Panc1 (cell line): ENCODE results near the gene COA8. TPM values are rescaled to one million over a fixed set of nuclear protein-coding genes. Genes with fewer than 3 reads are reported as not detected.

Experiments
- ATAC-seq: fragments of 200-7000 bp; cut with Tn5 transposase; 2 replicates; pipeline ENCODE4 v1.9.1; 2020; ENCODE audit warnings: mild to moderate bottlenecking, moderate library complexity
- BruUV-seq: library from RNA; stranded (reverse); fragments of 400-500 nt; replicated peaks from 2 replicates; lab custom pipeline; 2021; lab: Mats Ljungman, UMichigan
- CTCF ChIA-PET: fragments of 300-600 bp; sonication (Branson Sonifier 250); formaldehyde crosslinking; loops from one replicate; lab custom pipeline; 2022; ENCODE audit warnings: antibody characterized with exemption; lab: Charles Lee
- POLR2A ChIA-PET: fragments of 300-600 bp; sonication (Branson Sonifier 250); formaldehyde crosslinking; loops from one replicate; lab custom pipeline; 2022; ENCODE audit warnings: antibody characterized with exemption; lab: Charles Lee
- DNase-seq: peaks from one replicate; pipeline ENCODE4 v3.0.0-alpha.2; 2010; ENCODE audit warnings: low read depth, low spot score
- H3K27ac ChIP-seq: 2 replicates; pipeline ENCODE4 v1.5.1; 2011; ENCODE audit warnings: mild to moderate bottlenecking, low read length, inconsistent platforms
- H3K27me3 ChIP-seq: fragments of 200-500 bp; sonication (Bioruptor generic); 2 replicates; pipeline ENCODE4 v1.6.0; 2014; ENCODE audit warnings: low read length, inconsistent platforms; ENCODE audit not compliant: control insufficient read depth, insufficient read depth
- H3K36me3 ChIP-seq: fragments of 200-500 bp; sonication (Bioruptor generic); 2 replicates; pipeline ENCODE4 v1.5.1; 2014; ENCODE audit warnings: inconsistent platforms, mild to moderate bottlenecking, low read length, moderate library complexity; ENCODE audit not compliant: control insufficient read depth, insufficient read depth
- H3K4me1 ChIP-seq: 2 replicates; pipeline ENCODE4 v1.5.1; 2011; ENCODE audit warnings: inconsistent platforms, mild to moderate bottlenecking, low read length, moderate library complexity; ENCODE audit not compliant: control insufficient read depth, insufficient read depth
- H3K4me3 ChIP-seq, 2 experiments: 2 replicates each; pipeline ENCODE4 v1.5.1; 2011 to 2012; ENCODE audit warnings: low read depth in 2 of 2, low read length in 2 of 2, mild to moderate bottlenecking in 2 of 2, inconsistent platforms in 1 of 2, moderate library complexity in 1 of 2
- H3K9me3 ChIP-seq: fragments of 200-500 bp; sonication (Bioruptor generic); 2 replicates; pipeline ENCODE4 v1.5.1; 2014; ENCODE audit warnings: low read depth, mild to moderate bottlenecking, inconsistent platforms, low read length, moderate library complexity; ENCODE audit not compliant: control insufficient read depth, insufficient read depth
- CTCF ChIP-seq: fragments of 450-650 bp; IDR thresholded peaks from 2 replicates; pipeline ENCODE4 v1.5.1; 2017; ENCODE audit warnings: mild to moderate bottlenecking
- POLR2AphosphoS5 ChIP-seq: IDR thresholded peaks from 2 replicates; pipeline ENCODE4 v1.6.1; 2012; ENCODE audit warnings: mild to moderate bottlenecking, low read depth, low read length, moderate library complexity
- REST ChIP-seq, 2 experiments: IDR thresholded peaks; 2 replicates each; pipeline ENCODE4 v1.6.1; 2011 to 2012; ENCODE audit warnings: low read depth in 2 of 2, control low read depth in 1 of 2, low read length in 1 of 2, mild to moderate bottlenecking in 1 of 2, moderate library complexity in 1 of 2; ENCODE audit not compliant: insufficient read depth in 1 of 2
- SIN3A ChIP-seq: IDR thresholded peaks from 2 replicates; pipeline ENCODE4 v1.6.1; 2012; ENCODE audit warnings: low read depth, mild to moderate bottlenecking, low read length, moderate library complexity, borderline replicate concordance; ENCODE audit not compliant: insufficient read depth
- TCF7L2 ChIP-seq: IDR thresholded peaks from 2 replicates; pipeline ENCODE4 v1.6.1; 2011; ENCODE audit warnings: mild to moderate bottlenecking, low read depth, low read length, inconsistent platforms
- in situ Hi-C: cut with HindIII; loops from 2 replicates; pipeline ENCODE4 v1.10.0; 2016; ENCODE audit warnings: low sequenced_read_pairs, low pct_unique_long_range_greater_than_20kb
- intact Hi-C: fragments of 100-400 bp; cut with micrococcal nuclease; formaldehyde crosslinking; loops from one replicate; pipeline ENCODE4 v1.10.0; 2022; ENCODE audit not compliant: unreplicated experiment
- total RNA-seq: library from RNA; stranded (reverse); gene quantifications from one replicate; pipeline ENCODE4 v1.2.1, GENCODE V29; 2021; ENCODE audit not compliant: unreplicated experiment

Gene COA8
- total RNA-seq, 1 experiment from 2014 or later, result 42.2 TPM

GRCh38 chr14:103552846-103553210 is 9.9 kb upstream of the COA8 start:
- BruUV-seq, result no TSS peak
- intact Hi-C loops (no loop called here), in situ Hi-C loops (no loop called here)
- no peak overlapping the region for H3K4me3 ChIP-seq
- ATAC-seq (no peak), DNase-seq (no peak)
- CTCF ChIA-PET, result no interaction called here
- POLR2A ChIA-PET, result no interaction called here
- no peaks in the 10 kb centered on the region for H3K9me3 ChIP-seq
- no peaks in the 10 kb centered on the region for H3K36me3 ChIP-seq
- peaks cover 39% of the 10 kb centered on the region for H3K4me1 ChIP-seq
- no peak for TF ChIP-seq SIN3A
- TF ChIP-seq POLR2AphosphoS5, result no peak
- TF ChIP-seq REST (IDR thresholded peaks at IDR 0.05; ENCODE audit: insufficient read depth in 1 of 2, low read depth in 2 of 2, low read length in 1 of 2), result no peak
- no peak for TF ChIP-seq CTCF
- no peak for TF ChIP-seq TCF7L2
- peak overlapping the region; percentile 61 for H3K27ac ChIP-seq
- H3K27me3 ChIP-seq, result no peaks in the 10 kb centered on the region

- no peak for DNase-seq
- ChIA-PET CTCF (no interaction called here), POLR2A (no interaction called here)
- intact Hi-C loops (no loop called here), in situ Hi-C loops (no loop called here)
- H3K36me3 ChIP-seq, result peaks cover 12% of the 10 kb centered on the region
- TF ChIP-seq REST (IDR thresholded peaks at IDR 0.05; ENCODE audit: insufficient read depth in 1 of 2, low read depth in 2 of 2, low read length in 1 of 2), result no peak
- no peak for TF ChIP-seq TCF7L2
- TF ChIP-seq CTCF, result no peak
- no peak for TF ChIP-seq SIN3A
- H3K4me3 ChIP-seq, result no peak overlapping the region
- peaks cover 56% of the 10 kb centered on the region for H3K4me1 ChIP-seq
- no peak for ATAC-seq
- no peaks in the 10 kb centered on the region for H3K27me3 ChIP-seq
- BruUV-seq, result no TSS peak
- no peaks in the 10 kb centered on the region for H3K9me3 ChIP-seq
- H3K27ac ChIP-seq, result no peak overlapping the region
Observed at GRCh38 chr14:103555559-103556337, 7.0 kb upstream of the COA8 start.
